ENCODE measurements around the gene RWDD3. TPM values are rescaled to one million over a fixed set of nuclear protein-coding genes. Genes with fewer than 3 reads are reported as not detected.

RWDD3 gene
- total RNA-seq, 1 experiment from 2014 or later = 15.3 TPM

GRCh38 chr1:95222629-95223028 is 11.4 kb upstream of the RWDD3 start:
- Histone ChIP-seq H4K20me1 (ENCODE audit: control insufficient read depth, insufficient read depth, insufficient read length) (no peaks in the 10 kb centered on the region), H2BK120ac (ENCODE audit: low read depth, low read length, poor library complexity, severe bottlenecking) (no peak overlapping the region), H3T11ph (ENCODE audit: low read length) (no peak overlapping the region), H3K4ac (ENCODE audit: low read depth, low read length) (no peak overlapping the region), H2AFZ (ENCODE audit: low read length) (no peak overlapping the region), H3K4me2 (ENCODE audit: insufficient read depth, insufficient read length, low read length) (no peak overlapping the region), H2BK15ac (ENCODE audit: low read depth, low read length) (no peak overlapping the region), H3K18ac (ENCODE audit: insufficient read length, low read depth, low read length) (no peak overlapping the region), H3K27me3 (ENCODE audit: insufficient read depth, low read length) (no peaks in the 10 kb centered on the region), H3K14ac (ENCODE audit: insufficient read depth, low read length) (no peak overlapping the region), H2BK5ac (ENCODE audit: insufficient read length, low read length) (no peak overlapping the region), H3K23me2 (ENCODE audit: insufficient read length, low read depth, low read length, poor library complexity, severe bottlenecking) (no peaks in the 10 kb centered on the region), H4K91ac (ENCODE audit: insufficient read length, low read depth, low read length) (no peak overlapping the region), H3K27ac (ENCODE audit: insufficient read length, low read depth, low read length) (no peak overlapping the region), H3K79me1 (ENCODE audit: insufficient read depth, low read depth, low read length, poor library complexity, severe bottlenecking) (no peaks in the 10 kb centered on the region), H3K79me2 (ENCODE audit: insufficient read depth, low read length) (no peaks in the 10 kb centered on the region), H2AK5ac (ENCODE audit: insufficient read length, low read length) (no peak overlapping the region), H2BK12ac (ENCODE audit: insufficient read length, low read depth, low read length) (no peak overlapping the region), H3K4me1 (ENCODE audit: insufficient read depth, low read length) (no peaks in the 10 kb centered on the region), H3K9ac (ENCODE audit: extremely low read depth, insufficient read length, low read length) (no peak overlapping the region), H3K56ac (ENCODE audit: insufficient read length, low read depth, low read length) (no peak overlapping the region), H4K8ac (replicated peaks; ENCODE audit: insufficient read length, low read depth, low read length) (no peak overlapping the region), H4K5ac (ENCODE audit: insufficient read length, low read depth, low read length) (no peak overlapping the region), H2BK20ac (ENCODE audit: low read depth, low read length, poor library complexity, severe bottlenecking) (no peak overlapping the region), H3K23ac (ENCODE audit: insufficient read length, low read depth, low read length) (no peak overlapping the region), H3K9me3 (ENCODE audit: control insufficient read depth, low read depth, low read length) (peaks cover 7% of the 10 kb centered on the region)
- no peak for TF ChIP-seq CTCF (conservative IDR thresholded peaks at IDR 0.05)
- Mint-ChIP-seq H3K27ac (no peak overlapping the region), H3K36me3 (ENCODE audit: insufficient read depth in 1 of 3, low read depth in 3 of 3) (peaks cover 0 to 7% (median 0%) of the 10 kb centered on the region in 3 experiments; a peak in 4 of 7 replicates), H3K4me3 (no peak overlapping the region), H3K27me3 (ENCODE audit: low read depth) (no peaks in the 10 kb centered on the region), H3K9me3 (peaks cover 5 to 6% of the 10 kb centered on the region in 2 experiments; a peak in 4 of 5 replicates), H3K4me1 (peaks cover 0 to 7% of the 10 kb centered on the region in 2 experiments; a peak in 2 of 4 replicates)
- WGBS (ENCODE audit: extremely low coverage, insufficient read length, low lambda C conversion rate) = no CpG with 5 or more reads among the region's 2 CpGs
- DNase-seq = no peak

Data from H9 (cell line).